Measurements from ENCODE around the gene NCF4.

NCF4 gene

GRCh38 chr22:36829370-36830002, 31.3 kb upstream of the NCF4 start:
- TF ChIP-seq, protein P1, sequence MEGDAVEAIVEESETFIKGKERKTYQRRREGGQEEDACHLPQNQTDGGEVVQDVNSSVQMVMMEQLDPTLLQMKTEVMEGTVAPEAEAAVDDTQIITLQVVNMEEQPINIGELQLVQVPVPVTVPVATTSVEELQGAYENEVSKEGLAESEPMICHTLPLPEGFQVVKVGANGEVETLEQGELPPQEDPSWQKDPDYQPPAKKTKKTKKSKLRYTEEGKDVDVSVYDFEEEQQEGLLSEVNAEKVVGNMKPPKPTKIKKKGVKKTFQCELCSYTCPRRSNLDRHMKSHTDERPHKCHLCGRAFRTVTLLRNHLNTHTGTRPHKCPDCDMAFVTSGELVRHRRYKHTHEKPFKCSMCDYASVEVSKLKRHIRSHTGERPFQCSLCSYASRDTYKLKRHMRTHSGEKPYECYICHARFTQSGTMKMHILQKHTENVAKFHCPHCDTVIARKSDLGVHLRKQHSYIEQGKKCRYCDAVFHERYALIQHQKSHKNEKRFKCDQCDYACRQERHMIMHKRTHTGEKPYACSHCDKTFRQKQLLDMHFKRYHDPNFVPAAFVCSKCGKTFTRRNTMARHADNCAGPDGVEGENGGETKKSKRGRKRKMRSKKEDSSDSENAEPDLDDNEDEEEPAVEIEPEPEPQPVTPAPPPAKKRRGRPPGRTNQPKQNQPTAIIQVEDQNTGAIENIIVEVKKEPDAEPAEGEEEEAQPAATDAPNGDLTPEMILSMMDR (IDR thresholded peaks at IDR 0.05), result no peak

DNA sequence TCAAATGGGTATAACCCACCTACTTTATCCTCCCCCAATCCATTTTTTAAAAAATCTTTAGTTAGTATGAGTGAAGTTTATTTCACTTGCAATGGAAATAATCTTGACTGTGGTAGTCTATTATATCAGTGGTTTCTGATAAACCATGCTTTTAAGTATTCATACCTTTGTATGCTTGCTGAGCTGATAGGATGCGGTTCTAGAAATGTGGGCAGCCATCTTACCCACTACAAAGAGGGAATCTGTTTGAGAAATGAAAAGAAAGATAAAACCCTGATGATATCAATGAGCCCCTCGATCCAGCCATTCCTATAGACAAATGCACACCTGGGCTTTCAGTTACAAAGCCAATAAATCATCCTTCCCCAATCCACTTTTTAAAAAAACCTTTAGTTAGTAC, 30.2 kb upstream of the NCF4 start:
- TF ChIP-seq, protein P1 (IDR thresholded peaks at IDR 0.05), result no peak

DNA sequence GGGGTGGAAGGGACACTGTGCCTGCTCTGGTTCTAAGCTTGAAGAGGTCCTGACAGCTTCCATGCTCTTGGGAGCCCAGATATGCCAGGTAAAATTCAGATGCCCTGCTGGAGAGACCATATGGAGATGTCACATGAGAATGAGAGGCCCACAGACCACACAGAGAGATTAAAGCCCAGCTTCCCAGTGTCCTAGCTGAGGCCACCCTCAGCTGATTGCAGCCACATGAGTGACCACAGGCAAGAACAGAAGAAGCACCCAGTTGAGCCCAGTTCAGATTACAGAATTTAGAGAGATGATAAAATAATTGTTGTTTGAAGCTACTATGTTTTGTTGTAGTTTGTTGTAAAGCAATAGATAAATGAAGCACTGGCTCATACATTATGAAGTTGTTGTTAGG, 29.6 kb upstream of the NCF4 start:
- TF ChIP-seq, protein P1 (IDR thresholded peaks at IDR 0.05), result no peak

- TF ChIP-seq, protein P1 (IDR thresholded peaks at IDR 0.05), result no peak
Observed at GRCh38 chr22:36831717-36832116, 29.1 kb upstream of the NCF4 start.

- TF ChIP-seq, protein P1 (IDR thresholded peaks at IDR 0.05), result no peak
Observed at GRCh38 chr22:36833073-36833472, 27.7 kb upstream of the NCF4 start.

GRCh38 chr22:36835903-36836302, 24.9 kb upstream of the NCF4 start:
- TF ChIP-seq, protein P1 (IDR thresholded peaks at IDR 0.05), result no peak

- TF ChIP-seq, protein P1 (IDR thresholded peaks at IDR 0.05), result no peak
Observed at GRCh38 chr22:36838119-36839030, 22.4 kb upstream of the NCF4 start.

Measured in LNCAP (cell line).